HG03442 (cell line): ENCODE measurements around the gene AKAP13.

ENCODE experiments used
- ATAC-seq: cut with Tn5 transposase; IDR thresholded peaks from one replicate; pipeline ENCODE4 v1.9.1; 2021; ENCODE audit warnings: mild to moderate bottlenecking, moderate library complexity; ENCODE audit not compliant: unreplicated experiment

AKAP13 gene

DNA sequence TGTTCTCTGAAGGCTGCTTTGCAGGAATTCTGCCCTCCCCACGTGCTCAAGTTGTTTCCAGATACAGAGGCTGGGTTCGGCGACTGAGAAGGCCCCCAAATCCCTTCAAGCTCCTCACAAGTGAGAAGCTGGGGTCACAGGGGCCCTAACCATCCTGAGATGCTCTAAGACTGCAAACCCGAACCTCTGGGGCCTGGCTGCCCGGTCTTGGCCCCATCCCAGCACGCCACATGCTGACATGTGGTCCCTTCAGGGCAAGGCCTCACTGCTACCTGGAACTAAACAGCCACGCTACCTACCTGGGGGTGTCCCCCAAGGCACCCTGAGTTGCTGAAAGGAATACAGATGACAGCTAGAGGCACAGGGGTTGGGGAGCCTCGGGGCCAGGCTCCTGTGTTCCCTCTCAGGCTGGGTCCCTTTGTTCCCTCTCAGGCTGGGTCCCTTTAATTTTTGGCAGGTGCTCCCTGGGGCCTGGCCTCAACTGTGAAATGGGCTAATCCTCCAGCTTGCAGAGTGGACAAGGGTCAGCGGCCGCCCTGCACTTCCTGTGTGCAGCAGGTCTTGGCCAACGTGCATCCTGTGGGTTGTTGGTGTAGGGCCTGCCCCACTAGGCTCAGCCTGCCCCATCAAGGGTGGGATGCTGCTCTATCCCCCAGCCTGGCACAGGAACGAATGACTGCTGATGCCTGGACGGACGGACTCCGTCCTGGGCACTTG lies 381.8 kb downstream of the AKAP13 start:
- ATAC-seq, result no peak

DNA sequence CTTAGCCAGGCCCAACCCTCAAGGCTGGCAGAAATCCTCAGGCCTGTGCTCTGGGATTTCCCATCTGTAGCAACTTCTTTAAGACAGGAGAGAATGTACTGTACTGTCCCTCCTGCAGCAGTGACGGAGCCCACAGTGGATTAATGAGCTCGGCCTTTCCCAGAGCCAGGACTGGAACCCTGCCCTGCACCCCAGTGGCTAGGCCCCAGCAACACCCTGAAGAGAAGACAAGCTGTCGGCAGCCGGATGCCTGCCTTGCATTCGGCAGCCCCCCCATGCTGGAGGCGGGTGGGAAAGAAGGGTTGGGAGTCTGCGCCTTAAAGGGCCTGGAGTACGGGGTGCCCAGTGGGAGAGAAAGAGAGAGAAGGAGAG lies 382.3 kb downstream of the AKAP13 start:
- ATAC-seq, result no peak

DNA sequence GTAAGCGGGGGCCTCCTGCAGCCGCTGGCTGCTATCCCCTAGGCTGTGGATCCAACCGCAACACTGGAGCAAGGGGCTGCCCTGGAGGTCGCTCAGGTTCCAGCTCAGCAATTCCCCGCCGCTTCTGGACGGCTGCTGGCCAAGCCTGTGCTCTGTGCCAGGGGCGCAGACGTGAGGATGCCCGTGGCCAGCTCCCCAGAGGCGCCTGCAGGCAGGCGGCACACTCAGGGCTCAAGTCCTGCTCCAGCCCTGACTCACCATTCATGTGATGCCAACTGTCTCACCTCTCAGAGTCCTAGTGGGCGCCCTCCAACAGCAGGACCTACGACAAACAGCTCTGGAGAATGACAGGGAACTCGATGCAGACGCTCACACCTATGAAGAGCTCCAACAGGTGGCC lies 382.8 kb downstream of the AKAP13 start:
- no peak for ATAC-seq

DNA sequence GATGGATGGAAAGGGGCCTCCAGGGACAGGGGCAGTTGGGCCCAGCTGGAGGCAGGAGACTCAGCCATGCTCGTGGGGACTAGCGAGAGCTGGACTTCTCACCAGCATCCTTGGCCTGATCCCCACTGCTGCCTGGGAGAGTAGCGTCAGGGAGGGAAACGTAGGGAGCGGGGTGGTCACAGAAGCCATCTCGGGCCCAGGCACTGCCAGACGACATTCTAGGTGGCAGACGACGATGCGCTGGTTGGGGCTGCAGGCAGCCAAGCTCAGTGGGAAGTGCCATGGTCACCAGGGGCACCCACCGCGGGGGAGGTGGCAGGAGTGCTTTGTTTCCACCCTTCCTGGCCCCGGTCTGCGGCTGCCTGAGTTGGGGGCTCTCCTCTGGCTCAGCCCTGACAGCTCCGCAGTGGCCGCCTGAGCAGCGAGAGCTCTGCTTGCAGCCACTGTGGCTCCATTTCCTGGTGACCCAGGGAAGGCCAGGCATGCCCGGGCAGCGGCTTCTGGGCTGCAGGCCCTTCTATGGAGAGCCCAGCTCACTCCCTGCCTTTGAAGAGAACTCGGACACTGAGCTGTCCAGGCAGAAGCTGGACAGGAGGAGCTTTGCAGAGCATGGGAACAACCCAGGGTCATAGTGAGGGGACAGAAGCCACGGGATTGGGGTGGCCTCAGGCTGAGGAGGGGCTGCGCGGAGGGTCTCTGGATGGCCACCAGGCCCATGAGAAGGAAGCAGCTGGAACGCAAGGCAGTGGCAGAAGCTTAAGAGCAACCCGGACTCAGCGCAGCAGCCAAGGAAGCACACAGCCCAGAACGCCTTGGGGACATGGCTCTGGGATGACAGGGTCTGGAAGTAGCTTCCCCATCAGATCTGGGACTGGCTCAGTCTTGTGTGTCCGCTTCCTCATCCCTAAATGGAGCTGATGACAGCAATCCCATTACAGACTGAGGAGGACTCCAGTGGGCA lies 383.6 kb downstream of the AKAP13 start:
- ATAC-seq, result no peak

DNA sequence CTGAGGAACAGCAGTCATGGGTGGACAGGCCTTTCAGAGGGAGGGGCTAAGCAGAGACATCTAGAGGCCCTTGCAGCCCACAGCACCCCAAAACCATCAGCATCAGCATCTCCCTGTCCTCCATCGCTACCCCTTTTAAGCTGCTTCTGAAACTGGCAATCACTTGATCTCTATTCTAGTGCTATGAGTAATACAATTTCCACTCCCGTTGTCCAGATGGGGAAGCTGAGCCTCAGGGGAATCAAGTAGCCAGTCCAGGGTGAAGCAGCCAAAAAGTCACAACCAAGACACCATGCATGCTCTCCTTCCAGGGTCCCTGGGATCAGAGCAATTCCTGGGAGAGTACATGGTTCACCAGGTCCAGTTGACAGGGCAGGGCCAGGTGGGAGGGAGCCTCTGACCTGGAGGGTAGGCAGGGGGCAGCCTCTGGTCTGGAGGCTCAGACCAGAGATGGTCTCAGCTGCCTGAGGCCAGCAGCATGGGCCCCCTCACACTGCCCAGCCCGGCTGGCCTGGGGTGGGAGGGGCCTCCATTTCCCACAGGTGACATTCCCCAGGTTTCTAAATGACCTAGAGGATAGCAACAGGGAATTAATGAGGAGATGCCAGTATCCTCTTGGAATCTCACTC lies 384.4 kb downstream of the AKAP13 start:
- ATAC-seq, result no peak

DNA sequence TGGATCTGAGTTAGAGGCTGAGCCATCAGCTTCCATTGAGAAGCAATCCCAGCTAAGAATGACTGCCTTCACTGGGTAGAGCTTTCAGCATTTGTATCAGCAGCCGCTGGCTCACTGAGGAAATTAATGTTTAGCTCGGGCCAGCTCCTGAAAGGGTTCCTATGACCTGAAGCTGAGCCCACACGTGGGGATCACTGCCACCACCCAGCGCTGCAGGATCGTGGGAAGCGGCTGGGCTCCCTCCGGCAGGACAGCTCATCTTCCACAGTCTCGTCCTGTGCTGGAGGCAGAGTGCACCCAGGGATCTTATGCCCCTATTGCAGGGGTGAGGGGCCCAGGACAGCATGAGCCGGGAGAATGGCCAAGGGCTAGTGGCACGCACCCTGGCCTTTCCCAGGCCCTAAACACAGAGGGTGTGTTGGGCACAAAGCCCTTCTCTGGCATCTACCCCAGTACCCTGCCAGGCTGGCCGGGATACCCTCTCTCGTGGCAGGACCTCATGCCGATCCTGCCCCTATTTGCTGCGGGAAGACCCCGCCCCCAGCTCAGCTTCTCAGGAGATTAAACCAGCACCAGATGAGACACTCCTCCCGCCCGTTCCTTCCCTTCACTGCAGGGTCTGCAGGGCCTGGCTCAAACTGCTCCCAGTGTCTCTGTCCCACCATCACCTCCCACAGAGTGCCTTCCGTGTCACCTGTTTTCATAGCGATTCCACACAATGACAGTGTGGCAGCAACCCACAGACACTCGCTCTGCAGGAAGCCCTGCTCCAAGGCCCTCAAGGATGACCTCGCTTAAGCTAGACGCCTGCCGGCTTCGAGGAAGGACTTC lies 385.8 kb downstream of the AKAP13 start:
- no peak for ATAC-seq

DNA sequence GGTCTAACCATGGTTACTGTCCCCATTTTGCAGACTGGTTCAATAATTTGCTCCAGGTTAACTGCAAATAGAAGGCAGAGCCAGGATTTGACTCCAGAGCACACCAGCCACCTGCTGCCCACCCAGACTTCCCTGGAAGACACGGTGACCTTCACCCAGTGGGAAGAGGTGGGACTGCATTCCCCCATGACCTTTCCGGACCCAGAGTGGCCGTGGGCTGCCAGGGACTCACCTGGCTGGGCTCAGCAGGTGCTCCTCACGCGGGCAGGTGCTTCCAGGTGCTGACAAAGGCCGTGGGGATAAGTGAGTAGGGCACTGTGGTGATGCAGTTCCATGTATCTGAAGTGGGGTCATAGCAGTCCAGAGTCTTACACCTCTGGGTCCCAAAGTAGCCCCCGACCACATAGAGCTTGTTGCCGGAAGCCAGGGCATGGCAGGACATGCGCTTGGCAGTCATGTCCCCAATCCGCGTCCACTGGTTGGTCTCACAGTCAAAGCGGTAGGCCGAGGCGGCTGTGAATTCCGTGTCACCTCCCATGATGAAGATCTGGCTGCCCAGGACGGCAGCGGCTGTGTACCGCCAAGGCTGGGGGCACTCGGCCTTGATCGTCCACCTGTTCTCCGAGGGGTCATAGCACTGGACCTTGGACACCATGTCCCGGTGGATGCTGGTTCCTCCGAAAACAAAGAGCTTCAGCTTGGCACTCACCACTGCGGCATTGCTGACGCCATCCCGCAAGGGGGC lies 387.6 kb downstream of the AKAP13 start:
- ATAC-seq, result no peak

DNA sequence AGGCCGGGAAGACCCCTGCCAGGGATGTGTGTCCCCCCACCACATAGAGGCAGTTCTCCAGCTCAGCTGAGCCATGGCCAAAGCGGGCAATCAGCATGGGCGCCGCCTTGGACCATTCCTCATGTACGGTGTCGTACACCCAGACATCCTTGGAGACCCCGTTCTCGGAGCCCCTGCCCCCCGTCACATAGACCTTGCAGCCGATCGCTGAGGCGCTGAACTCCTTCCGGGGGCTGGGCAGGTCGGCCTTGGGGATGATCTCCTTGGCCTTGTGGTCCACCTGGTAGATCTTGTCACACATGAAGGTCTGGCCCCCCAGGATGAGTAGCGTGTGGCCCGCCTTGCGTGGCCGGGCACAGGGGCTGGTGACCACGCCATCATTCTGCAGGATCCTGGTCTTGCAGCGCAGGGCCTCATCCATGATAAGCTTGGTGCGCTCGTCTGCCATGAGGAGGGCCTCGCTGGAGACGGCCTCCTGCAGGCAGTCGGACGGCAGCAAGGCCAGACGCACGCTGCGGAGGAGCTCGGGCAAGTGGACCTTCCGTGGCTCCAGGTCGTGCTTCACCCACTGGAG lies 388.3 kb downstream of the AKAP13 start:
- ATAC-seq, result no peak

DNA sequence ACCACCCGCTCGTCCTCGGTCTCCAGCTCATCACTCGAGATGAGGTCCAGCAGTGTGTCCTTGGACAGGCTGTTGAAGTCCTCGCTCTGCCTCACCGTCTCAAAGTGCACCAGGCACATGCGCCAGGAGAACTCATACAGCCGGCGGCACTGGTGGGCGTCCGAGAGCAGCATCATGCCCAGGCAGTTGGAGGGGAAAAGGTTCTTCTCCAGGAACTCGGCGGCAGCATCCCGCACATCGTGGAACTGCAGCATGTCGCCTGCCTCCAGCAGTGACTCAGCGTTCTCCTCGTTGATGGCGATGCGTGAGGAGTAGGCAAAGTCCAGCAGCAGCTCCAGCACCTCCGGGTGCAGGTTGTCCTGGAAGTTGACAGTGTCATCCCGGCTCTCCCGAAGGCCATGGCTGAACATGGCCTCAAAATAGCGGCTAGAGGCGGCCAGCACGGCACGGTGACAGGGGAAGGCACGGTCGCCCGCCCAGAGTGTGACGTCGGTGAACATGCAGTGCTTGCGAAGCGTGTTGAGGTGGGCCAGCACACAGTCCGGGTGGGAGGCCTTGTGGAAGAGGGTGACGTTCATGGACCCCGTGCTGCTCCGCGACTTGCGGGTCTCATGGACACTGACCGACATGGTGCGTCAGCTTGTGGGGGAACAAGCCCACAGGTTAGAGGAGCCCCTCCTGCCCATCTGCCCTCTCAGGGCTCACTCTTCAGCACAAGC lies 388.9 kb downstream of the AKAP13 start:
- ATAC-seq, result no peak

DNA sequence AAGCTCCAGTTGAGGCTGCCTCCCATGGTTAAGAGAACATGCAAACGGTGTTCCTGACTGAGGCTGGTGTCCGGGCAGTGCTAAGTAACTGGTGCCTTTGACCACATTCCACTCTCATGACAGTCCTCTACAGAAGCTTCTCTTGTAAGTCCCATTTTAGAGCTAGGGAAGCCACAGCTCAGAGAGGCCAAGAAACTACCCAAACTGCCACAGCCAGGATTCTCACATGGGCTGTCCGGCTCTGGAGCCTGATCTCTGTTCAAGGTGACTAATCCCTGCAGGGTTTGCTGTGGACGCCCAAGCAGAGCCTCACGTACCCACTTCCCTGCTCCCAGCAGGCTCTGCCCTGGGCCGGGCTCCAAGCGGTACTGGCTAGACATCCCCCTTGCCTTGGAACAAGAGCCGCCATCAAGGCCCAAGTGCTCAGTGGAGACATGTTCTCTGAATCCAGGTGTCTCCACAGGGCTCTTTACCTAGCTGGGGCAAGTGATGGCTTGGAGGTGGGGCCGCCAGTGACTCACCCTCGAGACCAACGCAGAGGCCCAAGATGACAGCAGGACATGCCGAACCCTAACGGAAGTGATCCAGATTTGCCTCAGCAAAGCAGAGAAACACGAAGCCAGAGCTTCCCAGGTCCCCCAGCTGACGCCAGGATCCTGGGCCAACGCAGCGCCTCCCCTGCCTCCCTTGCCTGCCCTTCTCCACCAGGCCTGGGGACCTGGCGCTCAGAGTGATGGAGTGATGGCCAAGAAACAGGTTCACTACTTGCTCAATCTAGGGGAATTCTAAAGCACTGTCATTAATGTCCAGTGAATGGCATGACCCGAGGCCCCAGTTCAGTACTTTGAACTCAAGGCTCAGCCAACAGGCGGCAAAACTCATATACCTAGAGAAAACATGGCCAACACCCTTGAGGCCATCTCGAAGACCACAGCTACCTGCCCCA lies 390.0 kb downstream of the AKAP13 start:
- ATAC-seq, result no peak

DNA sequence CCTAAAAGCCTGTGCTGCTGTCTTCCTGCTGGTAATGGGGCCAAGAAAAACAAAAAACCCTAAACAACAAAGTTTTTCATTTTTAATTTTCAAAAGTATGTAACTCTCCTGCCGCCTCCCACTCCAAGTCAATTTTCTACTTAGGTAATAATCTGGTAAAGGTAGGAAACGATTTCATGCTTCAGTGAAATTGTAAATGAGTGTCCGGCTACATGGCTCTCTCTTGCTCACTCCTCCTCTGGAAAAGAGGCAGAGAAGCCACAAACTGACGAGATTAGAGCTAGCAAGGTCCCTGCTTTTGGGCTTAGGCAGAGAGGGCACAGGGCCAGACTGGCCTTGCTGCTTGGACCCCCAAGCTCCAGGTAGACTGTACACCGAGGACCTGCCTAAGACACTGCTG lies 390.9 kb downstream of the AKAP13 start:
- no peak for ATAC-seq

DNA sequence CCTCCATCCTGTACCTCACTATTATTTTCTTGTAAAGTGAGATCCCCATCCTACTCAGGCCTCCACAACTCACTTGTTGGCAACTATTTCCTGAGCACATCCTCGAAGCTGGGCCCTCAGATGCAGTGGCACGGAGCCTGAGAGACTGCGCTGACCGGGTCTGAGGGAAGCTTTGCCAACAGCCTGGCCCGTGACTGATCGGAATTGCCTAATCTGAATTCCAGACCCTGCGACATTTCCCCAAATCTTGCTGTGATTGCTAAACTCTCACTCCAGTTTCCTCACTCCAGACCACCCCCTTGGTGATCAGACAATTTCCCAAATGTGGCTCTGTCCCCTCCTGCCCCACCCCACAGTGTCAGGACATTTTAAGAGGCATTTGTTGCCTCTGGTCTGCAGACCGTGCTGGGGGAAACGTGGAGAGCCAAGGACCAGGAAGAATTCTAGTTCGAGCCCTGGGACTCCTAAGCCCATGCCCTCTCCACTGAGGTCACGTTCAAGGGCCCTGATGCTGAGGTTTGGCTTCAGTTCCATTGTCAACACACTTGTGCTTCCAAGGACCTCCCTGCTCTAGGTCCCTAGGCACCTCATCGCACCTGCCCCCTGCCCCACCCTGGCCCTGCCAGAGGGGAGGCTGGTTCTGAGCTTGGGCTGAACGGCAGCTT lies 391.5 kb downstream of the AKAP13 start:
- ATAC-seq, result no peak

DNA sequence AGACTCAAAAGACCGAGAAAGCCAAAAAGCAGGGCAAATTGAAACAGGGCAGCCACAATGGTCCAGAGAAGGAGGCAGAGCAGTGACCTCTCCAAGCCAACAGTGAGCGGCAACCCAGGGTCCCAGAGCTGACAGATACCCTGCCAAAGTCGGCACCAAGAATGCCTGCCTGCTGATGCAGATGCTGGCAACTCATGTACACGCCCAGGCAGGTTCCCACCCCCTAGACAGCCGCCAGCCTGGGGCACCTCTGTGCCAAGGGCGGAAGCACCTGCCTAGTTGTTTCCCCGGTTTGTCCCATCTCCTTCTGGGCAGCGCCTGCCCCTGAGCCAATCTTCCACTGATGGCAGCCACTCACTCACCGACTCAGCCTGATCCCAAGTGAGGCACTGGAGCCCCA lies 392.3 kb downstream of the AKAP13 start:
- ATAC-seq, result no peak

DNA sequence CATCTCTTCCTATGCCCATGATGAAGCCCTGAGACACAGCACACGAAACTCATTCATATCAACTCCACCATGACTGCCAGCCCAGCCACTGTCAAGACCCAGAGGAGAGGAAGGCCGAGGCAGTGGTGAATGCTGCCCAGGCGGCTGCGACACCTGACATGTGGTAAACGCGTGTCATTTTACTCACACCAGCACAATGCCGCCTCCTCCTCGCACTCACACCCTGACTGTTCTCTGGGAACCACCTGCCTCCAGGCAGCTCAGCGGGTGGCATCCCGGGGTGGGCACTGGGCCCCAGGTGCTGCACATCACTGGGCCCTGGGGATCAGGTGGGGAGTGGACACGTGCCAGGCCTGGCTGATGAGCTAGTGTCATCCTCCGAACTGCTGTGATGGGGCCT lies 392.8 kb downstream of the AKAP13 start:
- ATAC-seq, result no peak

DNA sequence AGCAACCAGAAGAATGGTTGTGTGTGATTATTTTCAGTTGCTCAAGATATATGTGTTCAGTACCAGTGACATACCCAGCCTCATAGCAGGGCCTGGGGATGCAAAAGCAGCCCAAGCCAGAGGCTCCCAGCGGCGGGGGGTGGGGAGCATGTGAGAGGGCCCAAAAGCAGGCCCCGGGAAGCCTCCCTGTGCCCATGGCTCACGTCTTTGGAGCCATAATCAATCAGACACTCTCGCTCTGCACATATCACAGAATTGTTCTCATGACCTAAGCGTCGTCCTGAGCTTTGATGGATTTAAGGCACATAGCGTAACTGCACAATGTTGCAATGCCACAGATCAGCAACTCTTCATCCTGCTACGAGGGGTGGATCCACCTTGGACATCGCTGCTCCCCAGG lies 393.6 kb downstream of the AKAP13 start:
- no peak for ATAC-seq

DNA sequence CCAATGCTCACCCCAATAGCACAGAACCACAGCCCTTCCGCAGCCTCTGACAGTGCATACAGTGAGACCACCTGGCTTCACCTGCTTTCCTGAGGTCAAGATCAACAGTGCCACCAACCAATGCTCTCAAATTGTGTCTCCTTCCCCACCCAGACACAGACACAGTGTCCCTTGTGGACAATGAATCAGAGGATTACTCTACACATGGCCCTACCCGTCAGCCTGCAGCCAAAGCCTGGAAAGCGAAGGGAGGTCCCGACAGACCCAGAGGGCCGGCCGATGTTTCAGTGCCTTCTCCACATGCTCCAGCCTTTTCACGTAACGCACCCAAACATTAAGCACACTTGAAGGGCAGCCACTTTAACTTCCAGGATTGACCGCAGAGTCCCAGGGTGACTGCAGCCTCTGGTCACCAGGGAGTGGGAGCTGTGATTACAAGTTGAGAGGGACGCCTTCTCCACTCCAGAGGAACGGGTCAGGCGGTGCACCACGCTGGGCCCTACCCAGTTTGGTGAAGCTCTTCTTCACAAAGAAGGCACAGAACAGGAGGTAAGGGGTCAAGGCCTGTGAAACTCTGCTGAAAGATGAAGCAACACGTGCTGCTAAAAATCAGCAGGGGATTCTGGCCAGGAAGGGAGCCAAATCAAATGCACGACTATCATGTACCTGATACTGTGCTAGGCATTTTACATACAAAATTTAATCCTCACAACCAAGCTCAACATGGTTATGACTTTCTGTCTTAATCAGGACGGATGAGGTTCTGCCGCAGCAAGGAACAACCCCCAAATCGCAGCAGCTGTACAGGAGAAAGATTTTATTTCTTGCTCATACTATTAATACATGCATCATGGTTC lies 397.1 kb downstream of the AKAP13 start:
- ATAC-seq, result no peak
